ENCODE results near the gene CSPG4. TPM values are rescaled to one million over a fixed set of nuclear protein-coding genes. Genes with fewer than 3 reads are reported as not detected.

Gene CSPG4
- total and polyA plus RNA-seq, 9 of the 15 experiments (the other 6 are each of a cell fraction or from before 2014, with no cell fraction given), result under 0.01 to 0.07 (median 0.04) TPM; not detected in 5

DNA sequence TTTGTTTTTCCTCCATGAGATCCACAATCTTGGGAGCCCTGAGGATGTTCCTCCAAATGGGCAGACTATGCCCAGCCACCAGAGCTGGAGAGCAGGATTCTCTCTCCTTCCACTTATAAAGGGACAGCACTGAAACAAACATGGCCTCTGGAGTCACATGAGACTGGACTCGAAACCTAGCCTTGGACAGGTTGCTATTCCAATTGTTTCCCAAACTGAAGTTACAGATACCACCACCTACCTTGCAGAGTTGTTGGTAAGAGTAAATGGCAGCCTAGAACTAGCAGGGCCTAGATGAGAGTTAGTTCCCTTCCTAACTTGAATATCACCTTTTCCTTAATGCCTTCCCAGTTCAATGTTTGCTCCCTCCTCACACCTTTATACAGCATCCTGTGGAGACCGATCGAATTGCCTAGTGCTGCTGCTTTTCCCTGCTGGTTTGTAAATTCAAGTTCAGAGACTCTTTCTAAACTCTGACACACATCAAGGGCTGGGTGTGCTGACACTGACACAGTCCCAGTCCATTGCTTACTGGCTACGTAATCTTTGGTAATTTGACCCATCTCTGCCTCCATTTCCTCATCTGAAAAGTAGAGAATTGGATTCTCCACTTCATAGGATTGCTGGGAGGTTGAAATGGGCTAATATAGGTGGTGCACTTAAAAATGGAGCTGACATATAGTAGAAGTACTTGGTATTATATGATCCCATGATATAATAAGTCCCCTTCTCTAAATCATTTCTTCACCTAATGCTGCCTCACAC is 75.2 kb downstream of the CSPG4 start:
- Histone ChIP-seq H3K4me1 (replicated peaks in 1 of 2; ENCODE audit: control insufficient read depth in 2 of 2, insufficient read depth in 2 of 2, low read length in 2 of 2) (peaks cover 29 to 54% of the 10 kb centered on the region in 2 experiments), H3K36me3 (ENCODE audit: control insufficient read depth, insufficient read depth, low read length) (peaks cover 15% of the 10 kb centered on the region), H3K9me1 (ENCODE audit: control insufficient read depth, insufficient read depth, low read length) (no peaks in the 10 kb centered on the region), H3K9ac (ENCODE audit: insufficient read depth in 1 of 2, low read depth in 2 of 2, low read length in 2 of 2) (peak overlapping the region; percentile 80 to 88; a peak in 3 of 4 replicates), H4K20me1 (replicated peaks; ENCODE audit: control insufficient read depth, insufficient read depth, low read length) (peaks cover 9% of the 10 kb centered on the region; the same call in 1 of the 2 replicates), H3K79me2 (ENCODE audit: control insufficient read depth, insufficient read depth, low read length) (peaks cover 48% of the 10 kb centered on the region), H3K27me3 (ENCODE audit: control insufficient read depth in 2 of 2, insufficient read depth in 2 of 2, low read length in 2 of 2) (no peaks in the 10 kb centered on the region; a peak in 1 of 5 replicates), H3K27ac (ENCODE audit: extremely low read depth, low read depth, low read length) (peak overlapping the region; percentile 77), H2AFZ (ENCODE audit: low read depth, low read length) (no peak overlapping the region), H3K9me3 (replicated peaks; ENCODE audit: control insufficient read depth, insufficient read depth, low read depth, low read length) (no peaks in the 10 kb centered on the region), H3K4me2 (ENCODE audit: insufficient read depth, low read length) (peak overlapping the region; percentile 95), H3K4me3 (peak overlapping the region; percentile 93)
- FAIRE-seq, result no peak
- in situ Hi-C loops (cut with MboI), result no loop called here
- DNase-seq (ENCODE audit: extremely low read depth in 1 of 4, low spot score in 3 of 4), result peak in 2 of 4 experiments; percentile 10 to 45
- no peak for ATAC-seq
- intact Hi-C loops (cut with micrococcal nuclease), result no loop called here
- CTCF ChIA-PET (ENCODE audit: low intra/inter-chr PET ratio), result no interaction called here
- POLR2A ChIA-PET, result interaction anchor here (1.0 to 4.9 kb wide), 6 partner anchors 10 to 269 kb away, joined by 4 to 60 read pairs (median 4); partner anchors contain the start of genes MAN2C1, PTPN9 and SNUPN
- WGBS (ENCODE audit: insufficient coverage, low coverage, missing lambda C conversion rate), result 20% methylated on average over 4 of the region's 4 CpGs
- no TSS peak for BruUV-seq (replicated peaks)
- no peak for TF ChIP-seq MCM2 (IDR thresholded peaks at IDR 0.05; ENCODE audit: low read depth)
- no peak for TF ChIP-seq SP2 (IDR thresholded peaks at IDR 0.05; ENCODE audit: extremely low read depth, low read depth, low read length, poor library complexity, severe bottlenecking)
- TF ChIP-seq, protein P1, sequence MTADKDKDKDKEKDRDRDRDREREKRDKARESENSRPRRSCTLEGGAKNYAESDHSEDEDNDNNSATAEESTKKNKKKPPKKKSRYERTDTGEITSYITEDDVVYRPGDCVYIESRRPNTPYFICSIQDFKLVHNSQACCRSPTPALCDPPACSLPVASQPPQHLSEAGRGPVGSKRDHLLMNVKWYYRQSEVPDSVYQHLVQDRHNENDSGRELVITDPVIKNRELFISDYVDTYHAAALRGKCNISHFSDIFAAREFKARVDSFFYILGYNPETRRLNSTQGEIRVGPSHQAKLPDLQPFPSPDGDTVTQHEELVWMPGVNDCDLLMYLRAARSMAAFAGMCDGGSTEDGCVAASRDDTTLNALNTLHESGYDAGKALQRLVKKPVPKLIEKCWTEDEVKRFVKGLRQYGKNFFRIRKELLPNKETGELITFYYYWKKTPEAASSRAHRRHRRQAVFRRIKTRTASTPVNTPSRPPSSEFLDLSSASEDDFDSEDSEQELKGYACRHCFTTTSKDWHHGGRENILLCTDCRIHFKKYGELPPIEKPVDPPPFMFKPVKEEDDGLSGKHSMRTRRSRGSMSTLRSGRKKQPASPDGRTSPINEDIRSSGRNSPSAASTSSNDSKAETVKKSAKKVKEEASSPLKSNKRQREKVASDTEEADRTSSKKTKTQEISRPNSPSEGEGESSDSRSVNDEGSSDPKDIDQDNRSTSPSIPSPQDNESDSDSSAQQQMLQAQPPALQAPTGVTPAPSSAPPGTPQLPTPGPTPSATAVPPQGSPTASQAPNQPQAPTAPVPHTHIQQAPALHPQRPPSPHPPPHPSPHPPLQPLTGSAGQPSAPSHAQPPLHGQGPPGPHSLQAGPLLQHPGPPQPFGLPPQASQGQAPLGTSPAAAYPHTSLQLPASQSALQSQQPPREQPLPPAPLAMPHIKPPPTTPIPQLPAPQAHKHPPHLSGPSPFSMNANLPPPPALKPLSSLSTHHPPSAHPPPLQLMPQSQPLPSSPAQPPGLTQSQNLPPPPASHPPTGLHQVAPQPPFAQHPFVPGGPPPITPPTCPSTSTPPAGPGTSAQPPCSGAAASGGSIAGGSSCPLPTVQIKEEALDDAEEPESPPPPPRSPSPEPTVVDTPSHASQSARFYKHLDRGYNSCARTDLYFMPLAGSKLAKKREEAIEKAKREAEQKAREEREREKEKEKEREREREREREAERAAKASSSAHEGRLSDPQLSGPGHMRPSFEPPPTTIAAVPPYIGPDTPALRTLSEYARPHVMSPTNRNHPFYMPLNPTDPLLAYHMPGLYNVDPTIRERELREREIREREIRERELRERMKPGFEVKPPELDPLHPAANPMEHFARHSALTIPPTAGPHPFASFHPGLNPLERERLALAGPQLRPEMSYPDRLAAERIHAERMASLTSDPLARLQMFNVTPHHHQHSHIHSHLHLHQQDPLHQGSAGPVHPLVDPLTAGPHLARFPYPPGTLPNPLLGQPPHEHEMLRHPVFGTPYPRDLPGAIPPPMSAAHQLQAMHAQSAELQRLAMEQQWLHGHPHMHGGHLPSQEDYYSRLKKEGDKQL (CRISPR knock-in tag; IDR thresholded peaks at IDR 0.05; ENCODE audit: borderline replicate concordance), result no peak
- peak; percentile 27 for TF ChIP-seq KDM5B (IDR thresholded peaks at IDR 0.05; ENCODE audit: insufficient replicate concordance, low read depth, low read length)
- TF ChIP-seq, protein P2, sequence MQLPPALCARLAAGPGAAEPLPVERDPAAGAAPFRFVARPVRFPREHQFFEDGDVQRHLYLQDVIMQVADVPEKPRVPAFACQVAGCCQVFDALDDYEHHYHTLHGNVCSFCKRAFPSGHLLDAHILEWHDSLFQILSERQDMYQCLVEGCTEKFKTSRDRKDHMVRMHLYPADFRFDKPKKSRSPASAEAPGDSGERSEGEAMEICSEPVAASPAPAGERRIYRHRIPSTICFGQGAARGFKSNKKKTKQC (CRISPR knock-in tag; IDR thresholded peaks at IDR 0.05), result no peak
- no peak for TF ChIP-seq JUND (IDR thresholded peaks at IDR 0.05; ENCODE audit: borderline replicate concordance, low read depth, low read length)
- no peak for TF ChIP-seq JUND (tag; IDR thresholded peaks at IDR 0.05; ENCODE audit: borderline replicate concordance, low read depth, low read length)
- TF ChIP-seq ATF7 (IDR thresholded peaks at IDR 0.05), result peak; percentile 62; the same call in 1 of the 2 replicates
- TF ChIP-seq, protein P3, sequence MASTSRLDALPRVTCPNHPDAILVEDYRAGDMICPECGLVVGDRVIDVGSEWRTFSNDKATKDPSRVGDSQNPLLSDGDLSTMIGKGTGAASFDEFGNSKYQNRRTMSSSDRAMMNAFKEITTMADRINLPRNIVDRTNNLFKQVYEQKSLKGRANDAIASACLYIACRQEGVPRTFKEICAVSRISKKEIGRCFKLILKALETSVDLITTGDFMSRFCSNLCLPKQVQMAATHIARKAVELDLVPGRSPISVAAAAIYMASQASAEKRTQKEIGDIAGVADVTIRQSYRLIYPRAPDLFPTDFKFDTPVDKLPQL (IDR thresholded peaks at IDR 0.05; ENCODE audit: extremely low read depth, insufficient read length), result no peak
- TF ChIP-seq ZBTB17 (CRISPR knock-in tag; IDR thresholded peaks at IDR 0.05), result no peak
- TF ChIP-seq, protein P4, sequence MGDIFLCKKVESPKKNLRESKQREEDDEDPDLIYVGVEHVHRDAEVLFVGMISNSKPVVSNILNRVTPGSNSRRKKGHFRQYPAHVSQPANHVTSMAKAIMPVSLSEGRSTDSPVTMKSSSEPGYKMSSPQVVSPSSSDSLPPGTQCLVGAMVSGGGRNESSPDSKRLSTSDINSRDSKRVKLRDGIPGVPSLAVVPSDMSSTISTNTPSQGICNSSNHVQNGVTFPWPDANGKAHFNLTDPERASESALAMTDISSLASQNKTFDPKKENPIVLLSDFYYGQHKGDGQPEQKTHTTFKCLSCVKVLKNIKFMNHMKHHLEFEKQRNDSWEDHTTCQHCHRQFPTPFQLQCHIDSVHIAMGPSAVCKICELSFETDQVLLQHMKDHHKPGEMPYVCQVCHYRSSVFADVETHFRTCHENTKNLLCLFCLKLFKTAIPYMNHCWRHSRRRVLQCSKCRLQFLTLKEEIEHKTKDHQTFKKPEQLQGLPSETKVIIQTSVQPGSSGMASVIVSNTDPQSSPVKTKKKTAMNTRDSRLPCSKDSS (IDR thresholded peaks at IDR 0.05; ENCODE audit: low read depth, partially characterized antibody), result no peak
- no peak for TF ChIP-seq ZZZ3 (IDR thresholded peaks at IDR 0.05)
